GM19397 (cell line): Measurements from ENCODE around the gene ADGRA1.
"Not testable (repeated sequence)": the region's sequence is repeated elsewhere in the genome, so short reads cannot be mapped to it uniquely, and the experiment has no call there.

ENCODE experiments used
- ATAC-seq: cut with Tn5 transposase; IDR thresholded peaks from one replicate; pipeline ENCODE4 v1.9.1; 2021; ENCODE audit warnings: mild to moderate bottlenecking, moderate library complexity; ENCODE audit not compliant: unreplicated experiment

Gene ADGRA1

GRCh38 chr10:133087679-133088178 lies at the start of gene ADGRA1:
ADGRA1 (plus strand) TSS chr10:133087924; CDS start chr10:133088910, 986 bp downstream.
- no peak for ATAC-seq

GRCh38 chr10:133038036-133038823 lies 49.5 kb upstream of the ADGRA1 start:
- ATAC-seq = no peak

- ATAC-seq = no peak
Measured at GRCh38 chr10:133039107-133039802, 48.5 kb upstream of the ADGRA1 start.

GRCh38 chr10:133039803-133040165 lies 47.9 kb upstream of the ADGRA1 start:
- no peak for ATAC-seq

GRCh38 chr10:133040198-133040597 lies 47.5 kb upstream of the ADGRA1 start:
- no peak for ATAC-seq

GRCh38 chr10:133041101-133041500 lies 46.6 kb upstream of the ADGRA1 start:
- no peak for ATAC-seq

GRCh38 chr10:133042061-133042460 lies 45.7 kb upstream of the ADGRA1 start:
- ATAC-seq = no peak

- ATAC-seq = no peak
Measured at GRCh38 chr10:133042816-133043215, 44.9 kb upstream of the ADGRA1 start.

GRCh38 chr10:133043541-133044225 lies 44.0 kb upstream of the ADGRA1 start:
- no peak for ATAC-seq

GRCh38 chr10:133044401-133044811 lies 43.3 kb upstream of the ADGRA1 start:
- no peak for ATAC-seq

GRCh38 chr10:133045556-133046389 lies 42.0 kb upstream of the ADGRA1 start:
- no peak for ATAC-seq

- ATAC-seq = no peak
Measured at GRCh38 chr10:133046390-133046765, 41.3 kb upstream of the ADGRA1 start.

- ATAC-seq = no peak
Measured at GRCh38 chr10:133047526-133048123, 40.1 kb upstream of the ADGRA1 start.

GRCh38 chr10:133048266-133048665 lies 39.5 kb upstream of the ADGRA1 start:
- no peak for ATAC-seq

- ATAC-seq = no peak
Measured at GRCh38 chr10:133048926-133049325, 38.8 kb upstream of the ADGRA1 start.

GRCh38 chr10:133049639-133050038 lies 38.1 kb upstream of the ADGRA1 start:
- no peak for ATAC-seq

GRCh38 chr10:133050371-133050770 lies 37.4 kb upstream of the ADGRA1 start:
- no peak for ATAC-seq

- ATAC-seq = no peak
Measured at GRCh38 chr10:133052076-133052475, 35.6 kb upstream of the ADGRA1 start.

GRCh38 chr10:133053527-133054133 lies 34.1 kb upstream of the ADGRA1 start:
- ATAC-seq = not testable (repeated sequence)

- ATAC-seq = no peak
Measured at GRCh38 chr10:133055470-133055869, 32.3 kb upstream of the ADGRA1 start.
